A549 (cell line): ENCODE measurements around the gene ATP2A3. TPM values are rescaled to one million over a fixed set of nuclear protein-coding genes. Genes with fewer than 3 reads are reported as not detected.

Experiments
- ATAC-seq, 2 experiments: fragments of 200-7000 bp in 1 of 2; fragments of >200 bp in 1 of 2; cut with Nextera tagmentation in 1 of 2; cut with Tn5 transposase in 1 of 2; 3 replicates each; pipeline versions ENCODE4 v1.8.0 to v1.9.1; 2018 to 2020; ENCODE audit warnings: mild to moderate bottlenecking in 1 of 2, moderate library complexity in 1 of 2
- CTCF ChIA-PET: fragments of 300-600 bp; sonication (Branson Sonifier 250); formaldehyde crosslinking; extraction: SDS; loops from one replicate; lab custom pipeline; 2021; ENCODE audit warnings: antibody characterized with exemption, inconsistent platforms; lab: Yijun Ruan, JAX
- POLR2A ChIA-PET: fragments of 350-600 bp; formaldehyde crosslinking; extraction: SDS; loops from one replicate; lab custom pipeline; 2021; ENCODE audit warnings: antibody characterized with exemption, inconsistent platforms; lab: Yijun Ruan, JAX
- DNase-seq, 2 experiments: peaks; one replicate each; pipeline versions ENCODE4 v3.0.0 to v3.0.0-alpha.2; 2011 to 2016; ENCODE audit warnings: low read depth in 1 of 2, low spot score in 1 of 2
- FAIRE-seq: peaks from 2 replicates; lab custom pipeline; 2011; peaks lifted over from hg19 to GRCh38; lab: Jason Lieb, UNC
- H3K27ac ChIP-seq, 2 experiments: fragments of >200 bp; sonication (Bioruptor Twin); formaldehyde crosslinking; 3 replicates each; pipeline ENCODE4 v1.5.1; 2016 to 2017
- H3K4me1 ChIP-seq: fragments of >200 bp; sonication (Bioruptor Twin); formaldehyde crosslinking; 3 replicates; pipeline ENCODE4 v1.6.1; 2016
- H3K4me2 ChIP-seq: fragments of >200 bp; sonication (Bioruptor Twin); formaldehyde crosslinking; 3 replicates; pipeline ENCODE4 v1.6.1; 2016
- H3K4me3 ChIP-seq: fragments of >200 bp; sonication (Bioruptor Twin); formaldehyde crosslinking; 3 replicates; pipeline ENCODE4 v1.5.1; 2016
- H3K9me3 ChIP-seq: fragments of >200 bp; sonication (Bioruptor Twin); formaldehyde crosslinking; 3 replicates; pipeline ENCODE4 v1.6.1; 2016
- CBX8 ChIP-seq: fragments of 200-600 bp; sonication (generic); IDR thresholded peaks from 2 replicates; pipeline ENCODE4 v1.6.1; 2016
- CEBPB ChIP-seq, 2 experiments: fragments of >200 bp in 1 of 2; sonication (Bioruptor Twin) in 1 of 2; formaldehyde crosslinking in 1 of 2; IDR thresholded peaks; 2 replicates each; pipeline ENCODE4 v1.6.1; 2012 to 2016
- CHD4 ChIP-seq: fragments of 200-600 bp; sonication (generic); IDR thresholded peaks from 2 replicates; pipeline ENCODE4 v1.6.1; 2016; ENCODE audit warnings: antibody characterized with exemption, mild to moderate bottlenecking, borderline replicate concordance
- EP300 ChIP-seq, 2 experiments: fragments of >200 bp; sonication (Bioruptor Twin); formaldehyde crosslinking; IDR thresholded peaks; 2 replicates in 1 of 2; 3 replicates in 1 of 2; pipeline ENCODE4 v1.6.1; 2016 to 2017
- FOSL2 ChIP-seq, 2 experiments: fragments of 450-650 bp in 1 of 2; fragments of >200 bp in 1 of 2; sonication (Bioruptor Twin) in 1 of 2; formaldehyde crosslinking; IDR thresholded peaks; 2 replicates each; pipeline versions ENCODE4 v1.5.0 to v1.6.1; 2016 to 2020; ENCODE audit warnings: mild to moderate bottlenecking in 1 of 2, moderate library complexity in 1 of 2
- FOXS1 ChIP-seq: fragments of 250-450 bp; sonication (Bioruptor Pico); IDR thresholded peaks from 2 replicates; pipeline ENCODE4 v1.5.0; 2020; ENCODE audit warnings: mild to moderate bottlenecking, moderate library complexity
- HEYL ChIP-seq: fragments of 250-450 bp; sonication (Bioruptor Pico); IDR thresholded peaks from 2 replicates; pipeline ENCODE4 v1.8.0; 2021; ENCODE audit warnings: mild to moderate bottlenecking, moderate library complexity
- HOXB5 ChIP-seq: fragments of 250-450 bp; sonication (Bioruptor Pico); IDR thresholded peaks from 2 replicates; pipeline ENCODE4 v1.5.0; 2020; ENCODE audit warnings: mild to moderate bottlenecking, moderate library complexity
- KDM5A ChIP-seq: fragments of 200-600 bp; sonication (generic); IDR thresholded peaks from 2 replicates; pipeline ENCODE4 v1.6.1; 2016; ENCODE audit warnings: antibody characterized with exemption, mild to moderate bottlenecking
- PHF8 ChIP-seq: fragments of 200-600 bp; sonication (generic); IDR thresholded peaks from 2 replicates; pipeline ENCODE4 v1.6.1; 2016; ENCODE audit warnings: low read depth, mild to moderate bottlenecking, antibody characterized with exemption, moderate library complexity, borderline replicate concordance
- POLR2AphosphoS2 ChIP-seq: conservative IDR thresholded peaks from 2 replicates; pipeline ENCODE4 v1.6.1; 2012; ENCODE audit warnings: low read length, improper control_type of control experiment, inconsistent platforms
- RNF2 ChIP-seq: fragments of 200-600 bp; sonication (generic); IDR thresholded peaks from 2 replicates; pipeline ENCODE4 v1.6.1; 2016; ENCODE audit warnings: low read depth, mild to moderate bottlenecking, antibody characterized with exemption, moderate library complexity, borderline replicate concordance
- SMC3 ChIP-seq: fragments of >200 bp; sonication (Bioruptor Twin); formaldehyde crosslinking; IDR thresholded peaks from 3 replicates; pipeline ENCODE4 v1.6.1; 2018; ENCODE audit warnings: inconsistent platforms
- TFCP2L1 ChIP-seq: fragments of 250-450 bp; sonication (Bioruptor Pico); IDR thresholded peaks from 2 replicates; pipeline ENCODE4 v1.5.0; 2021; ENCODE audit warnings: mild to moderate bottlenecking
- ZC3H11A ChIP-seq: fragments of 450-650 bp; IDR thresholded peaks from 2 replicates; pipeline ENCODE4 v1.6.1; 2014; ENCODE audit warnings: antibody characterized with exemption, mild to moderate bottlenecking
- ZFP36 ChIP-seq: fragments of 450-650 bp; IDR thresholded peaks from 2 replicates; pipeline ENCODE4 v1.6.1; 2014; ENCODE audit warnings: borderline replicate concordance; ENCODE audit not compliant: partially characterized antibody
- WGBS: methylation state at CpG from one replicate; pipeline ENCODE4 v1.1.6; 2017; ENCODE audit errors: missing lambda C conversion rate; 5-methylcytosine and 5-hydroxymethylcytosine counted together
- polyA plus RNA-seq, 4 experiments: library from polyadenylated mRNA; depleted of rRNA in 3 of 4; stranded (reverse); fragments of >200 nt; fragmentation: RNase III in 1 of 4; extraction: RNeasy Plus Mini Kit Qiagen cat#74134 plus additional on column Dnase treatment in 1 of 4; gene quantifications; 2 replicates in 3 of 4; 3 replicates in 1 of 4; pipeline ENCODE4 v1.2.3, GENCODE V29; 2011 to 2017
- TF ChIP-seq, protein P1 (sequence below): IDR thresholded peaks from 2 replicates; pipeline ENCODE4 v1.6.1; 2012
- TF ChIP-seq, protein P2 (sequence below): fragments of 250-450 bp; sonication (Bioruptor Pico); IDR thresholded peaks from 2 replicates; pipeline ENCODE4 v1.5.0; 2021; ENCODE audit warnings: mild to moderate bottlenecking, moderate library complexity, borderline replicate concordance
- TF ChIP-seq, protein P3 (sequence below): fragments of 450-650 bp; IDR thresholded peaks from 2 replicates; pipeline ENCODE4 v1.6.1; 2014; ENCODE audit warnings: antibody characterized with exemption
- TF ChIP-seq, protein P4 (sequence below): IDR thresholded peaks from 2 replicates; pipeline ENCODE4 v1.6.1; 2012; ENCODE audit warnings: low read depth, borderline replicate concordance

Gene ATP2A3
- polyA plus RNA-seq, 2 of the 4 experiments (the other 2 are of a cell fraction), result 3.1 to 5.5 TPM

DNA sequence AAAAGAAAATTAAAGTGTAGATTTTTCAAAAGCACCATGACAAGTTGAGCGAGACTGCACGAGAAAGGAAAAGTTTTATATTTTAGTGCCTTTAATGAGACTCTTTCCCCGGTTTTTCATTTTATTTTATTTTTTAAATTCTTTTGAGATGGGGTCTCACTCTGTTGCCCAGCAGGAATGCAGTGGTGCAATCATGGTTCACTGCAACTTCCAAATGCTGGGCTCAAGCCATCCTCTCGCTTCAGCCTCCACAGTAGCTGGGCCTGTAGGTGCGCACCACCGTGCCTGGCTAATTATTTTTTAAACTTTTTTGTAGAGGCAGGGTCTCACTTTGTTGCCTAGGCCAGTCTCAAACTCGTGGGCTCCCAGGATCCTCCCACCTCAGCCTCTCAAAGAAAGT lies 5.7 kb upstream of the ATP2A3 start:
- CTCF ChIA-PET, result interaction anchor here (0.6 to 1.4 kb wide), 3 partner anchors 56 to 335 kb away, joined by 4 to 6 read pairs (median 4); no protein-coding TSS in a partner anchor
- DNase-seq (no peak), ATAC-seq (no peak), FAIRE-seq (no peak)
- Histone ChIP-seq H3K4me2 (no peak overlapping the region), H3K9me3 (peaks cover 6% of the 10 kb centered on the region), H3K4me3 (no peak overlapping the region), H3K4me1 (peaks cover 7% of the 10 kb centered on the region), H3K27ac (no peak overlapping the region)
- POLR2A ChIA-PET, result no interaction called here
- 74% methylated on average over 7 of the region's 7 CpGs for WGBS
- TF ChIP-seq FOSL2 (IDR thresholded peaks at IDR 0.05) (no peak), FOSL2 (CRISPR knock-in tag; IDR thresholded peaks at IDR 0.05) (no peak), ZC3H11A (no peak)
- TF ChIP-seq, protein P1, sequence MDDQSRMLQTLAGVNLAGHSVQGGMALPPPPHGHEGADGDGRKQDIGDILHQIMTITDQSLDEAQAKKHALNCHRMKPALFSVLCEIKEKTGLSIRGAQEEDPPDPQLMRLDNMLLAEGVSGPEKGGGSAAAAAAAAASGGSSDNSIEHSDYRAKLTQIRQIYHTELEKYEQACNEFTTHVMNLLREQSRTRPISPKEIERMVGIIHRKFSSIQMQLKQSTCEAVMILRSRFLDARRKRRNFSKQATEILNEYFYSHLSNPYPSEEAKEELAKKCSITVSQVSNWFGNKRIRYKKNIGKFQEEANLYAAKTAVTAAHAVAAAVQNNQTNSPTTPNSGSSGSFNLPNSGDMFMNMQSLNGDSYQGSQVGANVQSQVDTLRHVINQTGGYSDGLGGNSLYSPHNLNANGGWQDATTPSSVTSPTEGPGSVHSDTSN, result no peak

DNA sequence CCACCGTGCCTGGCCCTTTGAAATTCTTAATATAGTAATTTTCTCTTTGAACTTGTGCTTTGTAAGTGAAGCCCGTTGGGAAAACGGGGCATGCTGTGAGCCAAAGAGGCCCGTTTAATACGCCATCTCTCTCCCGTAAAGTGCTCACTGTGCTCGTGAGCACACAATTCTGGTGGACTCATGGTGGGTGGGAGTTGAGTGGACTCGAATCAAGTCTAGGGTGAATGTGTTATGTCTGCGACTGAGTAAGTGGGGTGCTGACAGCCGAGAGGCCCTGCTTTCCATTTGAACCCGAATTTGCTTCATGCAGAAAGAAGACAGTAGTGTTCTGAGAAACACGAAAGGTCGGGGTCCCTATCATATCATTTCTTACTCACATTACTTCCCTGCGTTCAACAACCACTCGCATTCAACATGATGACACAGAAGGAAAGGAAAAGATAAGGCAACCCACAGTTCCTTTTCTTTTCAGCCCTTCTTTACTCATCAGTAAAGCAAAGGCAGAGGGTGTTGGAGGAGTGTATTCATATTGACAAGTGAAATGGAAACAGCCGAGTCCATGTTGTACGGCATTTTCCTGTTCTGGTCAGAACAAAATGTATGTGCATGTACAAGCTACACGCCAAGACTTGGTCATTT lies 4.8 kb upstream of the ATP2A3 start:
- POLR2A ChIA-PET, result no interaction called here
- H3K9me3 ChIP-seq, result no peaks in the 10 kb centered on the region
- FAIRE-seq (no peak), ATAC-seq (no peak), DNase-seq (no peak)
- no peak for TF ChIP-seq KDM5A
- TF ChIP-seq TFCP2L1, result no peak
- TF ChIP-seq FOXS1, result no peak
- TF ChIP-seq ZFP36, result no peak
- TF ChIP-seq SMC3, result no peak
- no peak for TF ChIP-seq CBX8
- TF ChIP-seq POLR2AphosphoS2, result no peak
- TF ChIP-seq CEBPB (IDR thresholded peaks at IDR 0.05), result no peak
- TF ChIP-seq, protein P2, sequence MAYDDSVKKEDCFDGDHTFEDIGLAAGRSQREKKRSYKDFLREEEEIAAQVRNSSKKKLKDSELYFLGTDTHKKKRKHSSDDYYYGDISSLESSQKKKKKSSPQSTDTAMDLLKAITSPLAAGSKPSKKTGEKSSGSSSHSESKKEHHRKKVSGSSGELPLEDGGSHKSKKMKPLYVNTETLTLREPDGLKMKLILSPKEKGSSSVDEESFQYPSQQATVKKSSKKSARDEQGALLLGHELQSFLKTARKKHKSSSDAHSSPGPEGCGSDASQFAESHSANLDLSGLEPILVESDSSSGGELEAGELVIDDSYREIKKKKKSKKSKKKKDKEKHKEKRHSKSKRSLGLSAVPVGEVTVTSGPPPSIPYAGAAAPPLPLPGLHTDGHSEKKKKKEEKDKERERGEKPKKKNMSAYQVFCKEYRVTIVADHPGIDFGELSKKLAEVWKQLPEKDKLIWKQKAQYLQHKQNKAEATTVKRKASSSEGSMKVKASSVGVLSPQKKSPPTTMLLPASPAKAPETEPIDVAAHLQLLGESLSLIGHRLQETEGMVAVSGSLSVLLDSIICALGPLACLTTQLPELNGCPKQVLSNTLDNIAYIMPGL (CRISPR knock-in tag), result no peak
- no peak for TF ChIP-seq EP300 (IDR thresholded peaks at IDR 0.05)
- TF ChIP-seq HOXB5 (CRISPR knock-in tag), result no peak
- no peak for TF ChIP-seq PHF8
- no peak for TF ChIP-seq RNF2
- TF ChIP-seq, protein P3, sequence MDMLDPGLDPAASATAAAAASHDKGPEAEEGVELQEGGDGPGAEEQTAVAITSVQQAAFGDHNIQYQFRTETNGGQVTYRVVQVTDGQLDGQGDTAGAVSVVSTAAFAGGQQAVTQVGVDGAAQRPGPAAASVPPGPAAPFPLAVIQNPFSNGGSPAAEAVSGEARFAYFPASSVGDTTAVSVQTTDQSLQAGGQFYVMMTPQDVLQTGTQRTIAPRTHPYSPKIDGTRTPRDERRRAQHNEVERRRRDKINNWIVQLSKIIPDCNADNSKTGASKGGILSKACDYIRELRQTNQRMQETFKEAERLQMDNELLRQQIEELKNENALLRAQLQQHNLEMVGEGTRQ, result no peak
- no peak for TF ChIP-seq HEYL
- TF ChIP-seq, protein P4, sequence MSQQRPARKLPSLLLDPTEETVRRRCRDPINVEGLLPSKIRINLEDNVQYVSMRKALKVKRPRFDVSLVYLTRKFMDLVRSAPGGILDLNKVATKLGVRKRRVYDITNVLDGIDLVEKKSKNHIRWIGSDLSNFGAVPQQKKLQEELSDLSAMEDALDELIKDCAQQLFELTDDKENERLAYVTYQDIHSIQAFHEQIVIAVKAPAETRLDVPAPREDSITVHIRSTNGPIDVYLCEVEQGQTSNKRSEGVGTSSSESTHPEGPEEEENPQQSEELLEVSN, result no peak
- TF ChIP-seq CHD4, result no peak
- TF ChIP-seq, protein P1, result no peak
- H3K4me1 ChIP-seq, result peaks cover 7% of the 10 kb centered on the region
- 75% methylated on average over 18 of the region's 18 CpGs for WGBS
- no peak overlapping the region for H3K27ac ChIP-seq
- H3K4me3 ChIP-seq, result no peak overlapping the region
- no peak overlapping the region for H3K4me2 ChIP-seq
- CTCF ChIA-PET, result interaction anchor here (0.6 to 1.9 kb wide), 2 partner anchors 21 to 336 kb away, joined by 4 to 6 read pairs; no protein-coding TSS in a partner anchor
